Natural killer cell (primary cell): ENCODE results near the gene ADAM15. TPM values are rescaled to one million over a fixed set of nuclear protein-coding genes. Genes with fewer than 3 reads are reported as not detected.

ENCODE experiments used
- ATAC-seq, 3 donors: fragments of 150-1000 bp in 2 of 3; fragments of 200-7000 bp in 1 of 3; cut with Tn5 transposase; 1 replicate in 1 of 3; 2 replicates in 2 of 3; pipeline ENCODE4 v1.10.0; 2021; ENCODE audit warnings: mild to moderate bottlenecking in 2 of 3, moderate library complexity in 2 of 3
- DNase-seq, 2 donors: peaks; one replicate each; pipeline versions ENCODE4 v3.0.0 to v3.0.0-alpha.2; 2013 to 2021; ENCODE audit warnings: mixed read lengths in 1 of 2
- H3K27ac ChIP-seq: one replicate; pipeline ENCODE4 v1.5.1; 2013; ENCODE audit warnings: mild to moderate bottlenecking, low read length
- H3K27me3 ChIP-seq: one replicate; pipeline ENCODE4 v1.6.1; 2013; ENCODE audit warnings: low read length; ENCODE audit not compliant: control insufficient read depth, insufficient read depth
- H3K36me3 ChIP-seq: one replicate; pipeline ENCODE4 v1.6.1; 2013; ENCODE audit warnings: low read length; ENCODE audit not compliant: control insufficient read depth, insufficient read depth
- H3K4me1 ChIP-seq: one replicate; pipeline ENCODE4 v1.6.1; 2013; ENCODE audit warnings: low read length; ENCODE audit not compliant: control insufficient read depth, insufficient read depth
- H3K4me3 ChIP-seq: one replicate; pipeline ENCODE4 v1.5.1; 2013; ENCODE audit warnings: low read length
- H3K9me3 ChIP-seq: one replicate; pipeline ENCODE4 v1.6.1; 2013; ENCODE audit warnings: low read length; ENCODE audit not compliant: control insufficient read depth, insufficient read depth
- H3K27ac Mint-ChIP-seq, 2 donors: one replicate each; pipeline ENCODE4 v1.8.0; 2022; ENCODE audit warnings: mild to moderate bottlenecking in 2 of 2, mixed read lengths in 2 of 2, moderate library complexity in 1 of 2
- H3K27me3 Mint-ChIP-seq, 2 donors: one replicate each; pipeline ENCODE4 v1.8.0; 2022; ENCODE audit warnings: low read depth in 2 of 2, mixed read lengths in 2 of 2
- H3K36me3 Mint-ChIP-seq: one replicate; pipeline ENCODE4 v1.8.0; 2022; ENCODE audit warnings: mixed read lengths
- H3K4me1 Mint-ChIP-seq, 2 donors: one replicate each; pipeline ENCODE4 v1.8.0; 2022; ENCODE audit warnings: mixed read lengths in 2 of 2
- H3K4me3 Mint-ChIP-seq: one replicate; pipeline ENCODE4 v1.8.0; 2022; ENCODE audit warnings: mild to moderate bottlenecking, moderate library complexity, mixed read lengths
- H3K9me3 Mint-ChIP-seq, 2 donors: one replicate each; pipeline ENCODE4 v1.8.0; 2022; ENCODE audit warnings: mixed read lengths in 2 of 2
- CTCF ChIP-seq: fragments of 200-600 bp; IDR thresholded peaks from one replicate; pipeline ENCODE4 v1.8.0; 2022; ENCODE audit warnings: antibody characterized with exemption
- WGBS: methylation state at CpG from one replicate; pipeline ENCODE4 v1.1.7; 2013; ENCODE audit warnings: missing lambda C conversion rate; ENCODE audit not compliant: insufficient coverage; 5-methylcytosine and 5-hydroxymethylcytosine counted together
- intact Hi-C: fragments of 100-400 bp; cut with micrococcal nuclease; formaldehyde crosslinking; loops from one replicate; pipeline ENCODE4 v1.14.2; 2022
- total RNA-seq, 4 donors: library from RNA; stranded (reverse); fragments of 120-200 nt in 1 of 4; gene quantifications; one replicate each; pipeline versions ENCODE4 v1.2.3 to v1.2.4, GENCODE V29; 2013 to 2022

The ADAM15 gene
- total RNA-seq, 3 donors from 2014 or later (not counting 1 experiment from before 2014, with no cell fraction given), result 54.6 to 83.2 (median 64.7) TPM

- H3K27ac Mint-ChIP-seq, result peak overlapping the region in 1 of 2 donors; percentile 92
- no peak for TF ChIP-seq CTCF
Observed at GRCh38 chr1:155007251-155007828, 43.8 kb upstream of the ADAM15 start.

GRCh38 chr1:155008015-155008941 is 42.8 kb upstream of the ADAM15 start:
- intact Hi-C loops, result no loop called here
- H3K27me3 ChIP-seq, result no peaks in the 10 kb centered on the region
- H3K4me1 Mint-ChIP-seq, result peaks cover 31 to 95% of the 10 kb centered on the region in 2 donors
- no peaks in the 10 kb centered on the region for H3K36me3 ChIP-seq
- H3K27ac ChIP-seq, result peak overlapping the region; percentile 11
- no peaks in the 10 kb centered on the region for H3K9me3 Mint-ChIP-seq
- 63% methylated on average over 11 of the region's 16 CpGs for WGBS
- TF ChIP-seq CTCF, result no peak
- peak overlapping the region in 1 of 2 donors; percentile 60 for H3K27ac Mint-ChIP-seq
- ATAC-seq (no peak), DNase-seq (peak in 1 of 2 donors; percentile 31)
- H3K36me3 Mint-ChIP-seq, result no peaks in the 10 kb centered on the region
- no peaks in the 10 kb centered on the region for H3K9me3 ChIP-seq
- H3K4me3 Mint-ChIP-seq, result no peak overlapping the region
- no peaks in the 10 kb centered on the region for H3K27me3 Mint-ChIP-seq
- H3K4me1 ChIP-seq, result peaks cover 97% of the 10 kb centered on the region
- H3K4me3 ChIP-seq, result peak overlapping the region; percentile 12

More at GRCh38 chr1:155007251-155007828, 43.8 kb upstream of the ADAM15 start:
- no peak for ATAC-seq
- H3K9me3 ChIP-seq, result no peaks in the 10 kb centered on the region
- Mint-ChIP-seq H3K9me3 (no peaks in the 10 kb centered on the region), H3K27me3 (no peaks in the 10 kb centered on the region), H3K4me1 (peaks cover 25 to 90% of the 10 kb centered on the region in 2 donors), H3K36me3 (no peaks in the 10 kb centered on the region), H3K4me3 (no peak overlapping the region)
- DNase-seq, result peak in 1 of 2 donors; percentile 20
- H3K27ac ChIP-seq, result no peak overlapping the region
- intact Hi-C loops, result no loop called here
- no peaks in the 10 kb centered on the region for H3K27me3 ChIP-seq
- H3K4me3 ChIP-seq, result no peak overlapping the region
- peaks cover 93% of the 10 kb centered on the region for H3K4me1 ChIP-seq
- WGBS, result 85% methylated on average over 6 of the region's 6 CpGs
- no peaks in the 10 kb centered on the region for H3K36me3 ChIP-seq

- ATAC-seq (no peak), DNase-seq (peak in 1 of 2 donors; percentile 51)
- H3K4me3 ChIP-seq, result peak overlapping the region; percentile 12
- H3K36me3 Mint-ChIP-seq, result no peaks in the 10 kb centered on the region
- peaks cover 28 to 93% of the 10 kb centered on the region in 2 donors for H3K4me1 Mint-ChIP-seq
- H3K27ac Mint-ChIP-seq, result peak overlapping the region in 1 of 2 donors; percentile 60
- no peaks in the 10 kb centered on the region for H3K27me3 Mint-ChIP-seq
- no peaks in the 10 kb centered on the region for H3K9me3 Mint-ChIP-seq
- no peak for TF ChIP-seq CTCF
- WGBS, result 96% methylated on average over 10 of the region's 12 CpGs
- H3K4me3 Mint-ChIP-seq, result peak overlapping the region; percentile 61
- no peaks in the 10 kb centered on the region for H3K9me3 ChIP-seq
- H3K27ac ChIP-seq, result peak overlapping the region; percentile 20
- H3K4me1 ChIP-seq, result peaks cover 97% of the 10 kb centered on the region
- peaks cover 2% of the 10 kb centered on the region for H3K36me3 ChIP-seq
- H3K27me3 ChIP-seq, result no peaks in the 10 kb centered on the region
- intact Hi-C loops, result no loop called here
Observed at GRCh38 chr1:155009221-155009711, 41.9 kb upstream of the ADAM15 start.
